Measurements from ENCODE around the gene MRAS. TPM values are rescaled to one million over a fixed set of nuclear protein-coding genes. Genes with fewer than 3 reads are reported as not detected.

Gene MRAS
- polyA plus RNA-seq, 3 donors, result 6.2 to 13.2 (median 8.3) TPM

DNA sequence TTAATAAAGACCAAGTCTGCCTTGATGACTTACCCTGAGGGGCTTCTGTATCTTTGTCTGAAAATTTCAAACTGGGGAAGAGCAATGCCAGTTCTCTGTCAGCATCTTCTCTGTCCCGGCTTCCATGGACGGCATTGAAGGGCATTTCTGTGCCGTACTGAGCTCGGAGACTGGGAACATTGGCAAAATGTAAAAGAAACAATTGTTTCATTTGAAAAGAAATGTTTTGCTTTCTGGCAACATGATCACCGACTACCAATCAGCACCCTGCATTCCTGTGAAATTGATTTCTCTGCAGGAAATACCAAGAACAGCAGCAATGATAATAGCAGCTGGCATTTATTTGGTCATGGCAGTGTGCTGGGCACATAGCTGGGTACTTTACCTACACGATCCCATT is 44.9 kb upstream of the MRAS start:
- no peak overlapping the region for H3K27ac ChIP-seq (ENCODE audit: low read depth in 1 of 2, low read length in 2 of 2)
- H3K36me3 ChIP-seq (replicated peaks in 1 of 2; ENCODE audit: control insufficient read depth in 1 of 2, insufficient read depth in 2 of 2, low read length in 2 of 2), result peaks cover 4 to 7% of the 10 kb centered on the region in 2 donors
- no peaks in the 10 kb centered on the region for H3K4me1 Mint-ChIP-seq
- no peaks in the 10 kb centered on the region for H3K27me3 ChIP-seq (ENCODE audit: control insufficient read depth in 2 of 2, insufficient read depth in 2 of 2, low read length in 2 of 2)
- H3K4me3 Mint-ChIP-seq, result no peak overlapping the region
- intact Hi-C loops (cut with micrococcal nuclease), result no loop called here
- no peak overlapping the region for H3K9ac ChIP-seq (ENCODE audit: insufficient read depth, low read length, poor library complexity, severe bottlenecking)
- H3K4me3 ChIP-seq (replicated peaks in 1 of 3; ENCODE audit: low read depth in 2 of 3, low read length in 3 of 3), result no peak overlapping the region
- 96% methylated on average over 5 of the region's 6 CpGs for WGBS (ENCODE audit: insufficient coverage)
- H3K27ac Mint-ChIP-seq, result no peak overlapping the region
- no peak overlapping the region for H3K4me2 ChIP-seq (replicated peaks; ENCODE audit: extremely low read depth, low read length, poor library complexity, severe bottlenecking)
- no peaks in the 10 kb centered on the region for H4K20me1 ChIP-seq (ENCODE audit: insufficient read depth, low read length)
- H3K36me3 Mint-ChIP-seq, result peaks cover 5 to 6% of the 10 kb centered on the region in 2 donors
- no peak for DNase-seq
- TF ChIP-seq, protein P1, sequence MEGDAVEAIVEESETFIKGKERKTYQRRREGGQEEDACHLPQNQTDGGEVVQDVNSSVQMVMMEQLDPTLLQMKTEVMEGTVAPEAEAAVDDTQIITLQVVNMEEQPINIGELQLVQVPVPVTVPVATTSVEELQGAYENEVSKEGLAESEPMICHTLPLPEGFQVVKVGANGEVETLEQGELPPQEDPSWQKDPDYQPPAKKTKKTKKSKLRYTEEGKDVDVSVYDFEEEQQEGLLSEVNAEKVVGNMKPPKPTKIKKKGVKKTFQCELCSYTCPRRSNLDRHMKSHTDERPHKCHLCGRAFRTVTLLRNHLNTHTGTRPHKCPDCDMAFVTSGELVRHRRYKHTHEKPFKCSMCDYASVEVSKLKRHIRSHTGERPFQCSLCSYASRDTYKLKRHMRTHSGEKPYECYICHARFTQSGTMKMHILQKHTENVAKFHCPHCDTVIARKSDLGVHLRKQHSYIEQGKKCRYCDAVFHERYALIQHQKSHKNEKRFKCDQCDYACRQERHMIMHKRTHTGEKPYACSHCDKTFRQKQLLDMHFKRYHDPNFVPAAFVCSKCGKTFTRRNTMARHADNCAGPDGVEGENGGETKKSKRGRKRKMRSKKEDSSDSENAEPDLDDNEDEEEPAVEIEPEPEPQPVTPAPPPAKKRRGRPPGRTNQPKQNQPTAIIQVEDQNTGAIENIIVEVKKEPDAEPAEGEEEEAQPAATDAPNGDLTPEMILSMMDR (IDR thresholded peaks at IDR 0.05), result no peak
- H3K27me3 Mint-ChIP-seq (ENCODE audit: low read depth in 3 of 3), result peaks cover 2 to 8% (median 3%) of the 10 kb centered on the region in 3 donors
- peaks cover 9 to 17% (median 12%) of the 10 kb centered on the region in 7 donors for H3K9me3 Mint-ChIP-seq
- peaks cover 5 to 11% of the 10 kb centered on the region in 2 donors for H3K9me3 ChIP-seq (replicated peaks in 1 of 2; ENCODE audit: control insufficient read depth in 1 of 2, insufficient read depth in 1 of 2, low read length in 2 of 2)
- no peaks in the 10 kb centered on the region for H3K79me2 ChIP-seq (ENCODE audit: insufficient read depth, low read length)
- H2AFZ ChIP-seq (ENCODE audit: insufficient read depth, low read depth, low read length, poor library complexity, severe bottlenecking), result no peak overlapping the region
- no peaks in the 10 kb centered on the region for H3K4me1 ChIP-seq (ENCODE audit: control insufficient read depth in 1 of 2, insufficient read depth in 2 of 2, low read length in 2 of 2)

DNA sequence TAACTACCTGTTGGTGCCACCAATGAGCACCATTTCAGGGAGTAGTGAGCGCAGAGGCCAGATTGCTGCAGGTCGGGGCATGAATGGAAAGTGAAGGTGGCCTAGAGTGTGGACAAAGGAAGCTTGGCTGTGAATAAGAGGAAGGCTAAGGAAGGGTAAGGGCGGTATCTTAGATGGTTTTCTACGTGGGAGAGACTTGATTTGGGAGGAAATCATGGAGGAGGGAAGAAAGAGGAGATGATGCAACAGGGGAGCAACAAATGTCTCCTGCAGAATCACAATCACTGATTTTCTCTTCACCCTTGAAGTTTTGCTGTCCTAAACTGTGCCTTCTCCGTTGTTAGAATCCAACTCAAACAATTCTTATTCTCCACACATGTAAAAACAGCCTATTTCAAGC is 40.5 kb upstream of the MRAS start:
- Histone ChIP-seq H3K4me1 (ENCODE audit: control insufficient read depth in 1 of 2, insufficient read depth in 2 of 2, low read length in 2 of 2) (no peaks in the 10 kb centered on the region), H3K4me3 (replicated peaks in 1 of 3; ENCODE audit: low read depth in 2 of 3, low read length in 3 of 3) (no peak overlapping the region), H3K4me2 (replicated peaks; ENCODE audit: extremely low read depth, low read length, poor library complexity, severe bottlenecking) (no peak overlapping the region), H3K27me3 (ENCODE audit: control insufficient read depth in 2 of 2, insufficient read depth in 2 of 2, low read length in 2 of 2) (no peaks in the 10 kb centered on the region), H3K9ac (ENCODE audit: insufficient read depth, low read length, poor library complexity, severe bottlenecking) (no peak overlapping the region), H3K27ac (ENCODE audit: low read depth in 1 of 2, low read length in 2 of 2) (no peak overlapping the region), H3K79me2 (ENCODE audit: insufficient read depth, low read length) (no peaks in the 10 kb centered on the region), H3K9me3 (replicated peaks in 1 of 2; ENCODE audit: control insufficient read depth in 1 of 2, insufficient read depth in 1 of 2, low read length in 2 of 2) (peaks cover 21 to 24% of the 10 kb centered on the region in 2 donors), H2AFZ (ENCODE audit: insufficient read depth, low read depth, low read length, poor library complexity, severe bottlenecking) (no peak overlapping the region), H4K20me1 (ENCODE audit: insufficient read depth, low read length) (no peaks in the 10 kb centered on the region), H3K36me3 (replicated peaks in 1 of 2; ENCODE audit: control insufficient read depth in 1 of 2, insufficient read depth in 2 of 2, low read length in 2 of 2) (no peaks in the 10 kb centered on the region)
- intact Hi-C loops (cut with micrococcal nuclease), result no loop called here
- no peak for DNase-seq
- WGBS (ENCODE audit: insufficient coverage), result 100% methylated on average over 3 of the region's 5 CpGs
- TF ChIP-seq, protein P1 (IDR thresholded peaks at IDR 0.05), result no peak
- H3K4me3 Mint-ChIP-seq, result no peak overlapping the region
- no peaks in the 10 kb centered on the region for H3K4me1 Mint-ChIP-seq
- H3K9me3 Mint-ChIP-seq, result peaks cover 13 to 38% (median 34%) of the 10 kb centered on the region in 7 donors
- peaks cover 8 to 14% (median 11%) of the 10 kb centered on the region in 3 donors for H3K27me3 Mint-ChIP-seq (ENCODE audit: low read depth in 3 of 3)
- peak overlapping the region in 1 of 7 donors; percentile 36 for H3K27ac Mint-ChIP-seq
- H3K36me3 Mint-ChIP-seq, result no peaks in the 10 kb centered on the region

Measured in CD14-positive monocyte (primary cell).